Measurements from ENCODE around the gene DOK5.

Gene DOK5

GRCh38 chr20:54623991-54624569, 148.7 kb downstream of the DOK5 start:
- no CpG with 5 or more reads among the region's 5 CpGs for WGBS, 2 donors (ENCODE audit: extremely low coverage in 2 of 2, insufficient read length in 2 of 2, insufficient replicate concordance in 1 of 2)
- Histone ChIP-seq H3K4me3 (ENCODE audit: low read length in 2 of 2) (no peak overlapping the region), H2BK5ac (ENCODE audit: low read length) (no peak overlapping the region), H3K4me1 (ENCODE audit: control insufficient read depth in 2 of 2, insufficient read depth in 1 of 2, low read depth in 1 of 2, low read length in 2 of 2) (peaks cover 17 to 22% of the 10 kb centered on the region in 2 donors), H3K27me3 (ENCODE audit: control insufficient read depth in 3 of 3, insufficient read depth in 3 of 3, low read depth in 1 of 3, low read length in 3 of 3) (no peaks in the 10 kb centered on the region), H3K9me3 (replicated peaks in 1 of 2; ENCODE audit: control insufficient read depth in 2 of 2, insufficient read depth in 1 of 2, low read depth in 1 of 2, low read length in 2 of 2) (peaks cover 0 to 3% of the 10 kb centered on the region in 2 donors), H3K4me2 (ENCODE audit: insufficient read depth, low read length, poor library complexity, severe bottlenecking) (no peak overlapping the region), H2BK12ac (ENCODE audit: low read length) (no peak overlapping the region), H2BK120ac (ENCODE audit: low read depth, low read length) (no peak overlapping the region), H2BK15ac (ENCODE audit: low read length) (no peak overlapping the region), H2AFZ (ENCODE audit: low read length) (no peak overlapping the region), H3K9ac (ENCODE audit: low read depth, low read length, poor library complexity) (no peak overlapping the region), H3K27ac (replicated peaks; ENCODE audit: low read length) (no peak overlapping the region), H3K18ac (ENCODE audit: low read length) (no peak overlapping the region), H3K79me1 (ENCODE audit: low read depth, low read length) (no peaks in the 10 kb centered on the region), H4K91ac (ENCODE audit: low read depth, low read length, poor library complexity) (no peak overlapping the region), H4K8ac (ENCODE audit: low read depth, low read length) (no peak overlapping the region), H3K36me3 (replicated peaks in 1 of 2; ENCODE audit: control insufficient read depth in 2 of 2, insufficient read depth in 2 of 2, low read length in 2 of 2) (no peaks in the 10 kb centered on the region), H3K4ac (ENCODE audit: low read length) (no peak overlapping the region), H2AK5ac (ENCODE audit: low read depth, low read length) (no peak overlapping the region), H3K14ac (ENCODE audit: low read length) (no peak overlapping the region), H3K23ac (ENCODE audit: low read depth, low read length, poor library complexity) (no peak overlapping the region)
- DNase-seq (ENCODE audit: low spot score), result no peak

- WGBS, 2 donors (ENCODE audit: extremely low coverage in 2 of 2, insufficient read length in 2 of 2, insufficient replicate concordance in 1 of 2), result no CpG with 5 or more reads among the region's 7 CpGs
- Histone ChIP-seq H3K18ac (ENCODE audit: low read length) (peak overlapping the region; percentile 35), H2AFZ (ENCODE audit: low read length) (peak overlapping the region; percentile 74), H3K9me3 (replicated peaks in 1 of 2; ENCODE audit: control insufficient read depth in 2 of 2, insufficient read depth in 1 of 2, low read depth in 1 of 2, low read length in 2 of 2) (peaks cover 0 to 3% of the 10 kb centered on the region in 2 donors), H3K4me3 (ENCODE audit: low read length in 2 of 2) (no peak overlapping the region), H3K79me1 (ENCODE audit: low read depth, low read length) (no peaks in the 10 kb centered on the region), H3K4me1 (ENCODE audit: control insufficient read depth in 2 of 2, insufficient read depth in 1 of 2, low read depth in 1 of 2, low read length in 2 of 2) (peaks cover 15 to 22% of the 10 kb centered on the region in 2 donors), H3K27ac (replicated peaks; ENCODE audit: low read length) (no peak overlapping the region), H4K91ac (ENCODE audit: low read depth, low read length, poor library complexity) (no peak overlapping the region), H2BK12ac (ENCODE audit: low read length) (no peak overlapping the region), H4K8ac (ENCODE audit: low read depth, low read length) (no peak overlapping the region), H2BK15ac (ENCODE audit: low read length) (no peak overlapping the region), H3K23ac (ENCODE audit: low read depth, low read length, poor library complexity) (no peak overlapping the region), H2BK120ac (ENCODE audit: low read depth, low read length) (no peak overlapping the region), H3K4me2 (ENCODE audit: insufficient read depth, low read length, poor library complexity, severe bottlenecking) (no peak overlapping the region), H3K36me3 (replicated peaks in 1 of 2; ENCODE audit: control insufficient read depth in 2 of 2, insufficient read depth in 2 of 2, low read length in 2 of 2) (no peaks in the 10 kb centered on the region), H2BK5ac (ENCODE audit: low read length) (no peak overlapping the region), H3K14ac (ENCODE audit: low read length) (no peak overlapping the region), H3K27me3 (ENCODE audit: control insufficient read depth in 3 of 3, insufficient read depth in 3 of 3, low read depth in 1 of 3, low read length in 3 of 3) (no peaks in the 10 kb centered on the region), H2AK5ac (ENCODE audit: low read depth, low read length) (no peak overlapping the region), H3K4ac (ENCODE audit: low read length) (no peak overlapping the region), H3K9ac (ENCODE audit: low read depth, low read length, poor library complexity) (no peak overlapping the region)
- no peak for DNase-seq (ENCODE audit: low spot score)
Measured at GRCh38 chr20:54624706-54625390, 149.5 kb downstream of the DOK5 start.

GRCh38 chr20:54625497-54625896, 150.1 kb downstream of the DOK5 start:
- Histone ChIP-seq H2BK5ac (ENCODE audit: low read length) (no peak overlapping the region), H3K4me3 (ENCODE audit: low read length in 2 of 2) (no peak overlapping the region), H2AK5ac (ENCODE audit: low read depth, low read length) (no peak overlapping the region), H3K27ac (replicated peaks; ENCODE audit: low read length) (no peak overlapping the region), H3K79me1 (ENCODE audit: low read depth, low read length) (no peaks in the 10 kb centered on the region), H2BK15ac (ENCODE audit: low read length) (no peak overlapping the region), H2BK120ac (ENCODE audit: low read depth, low read length) (no peak overlapping the region), H4K8ac (ENCODE audit: low read depth, low read length) (no peak overlapping the region), H3K27me3 (ENCODE audit: control insufficient read depth in 3 of 3, insufficient read depth in 3 of 3, low read depth in 1 of 3, low read length in 3 of 3) (no peaks in the 10 kb centered on the region), H2BK12ac (ENCODE audit: low read length) (no peak overlapping the region), H3K4me1 (ENCODE audit: control insufficient read depth in 2 of 2, insufficient read depth in 1 of 2, low read depth in 1 of 2, low read length in 2 of 2) (peaks cover 15 to 22% of the 10 kb centered on the region in 2 donors), H3K18ac (ENCODE audit: low read length) (no peak overlapping the region), H3K4ac (ENCODE audit: low read length) (no peak overlapping the region), H2AFZ (ENCODE audit: low read length) (no peak overlapping the region), H3K36me3 (replicated peaks in 1 of 2; ENCODE audit: control insufficient read depth in 2 of 2, insufficient read depth in 2 of 2, low read length in 2 of 2) (no peaks in the 10 kb centered on the region), H3K14ac (ENCODE audit: low read length) (no peak overlapping the region), H3K4me2 (ENCODE audit: insufficient read depth, low read length, poor library complexity, severe bottlenecking) (no peak overlapping the region), H3K23ac (ENCODE audit: low read depth, low read length, poor library complexity) (no peak overlapping the region), H3K9me3 (replicated peaks in 1 of 2; ENCODE audit: control insufficient read depth in 2 of 2, insufficient read depth in 1 of 2, low read depth in 1 of 2, low read length in 2 of 2) (peaks cover 0 to 3% of the 10 kb centered on the region in 2 donors), H3K9ac (ENCODE audit: low read depth, low read length, poor library complexity) (no peak overlapping the region), H4K91ac (ENCODE audit: low read depth, low read length, poor library complexity) (no peak overlapping the region)
- no CpG with 5 or more reads among the region's 1 CpG for WGBS, 2 donors (ENCODE audit: extremely low coverage in 2 of 2, insufficient read length in 2 of 2, insufficient replicate concordance in 1 of 2)
- no peak for DNase-seq (ENCODE audit: low spot score)

- no CpG with 5 or more reads among the region's 5 CpGs for WGBS, 2 donors (ENCODE audit: extremely low coverage in 2 of 2, insufficient read length in 2 of 2, insufficient replicate concordance in 1 of 2)
- H3K36me3 ChIP-seq (replicated peaks in 1 of 2; ENCODE audit: control insufficient read depth in 2 of 2, insufficient read depth in 2 of 2, low read length in 2 of 2), result no peaks in the 10 kb centered on the region
- no peak overlapping the region for H2AFZ ChIP-seq (ENCODE audit: low read length)
- H3K27ac ChIP-seq (replicated peaks; ENCODE audit: low read length), result no peak overlapping the region
- H3K4me1 ChIP-seq (ENCODE audit: control insufficient read depth in 2 of 2, insufficient read depth in 1 of 2, low read depth in 1 of 2, low read length in 2 of 2), result peaks cover 15 to 22% of the 10 kb centered on the region in 2 donors
- H2BK12ac ChIP-seq (ENCODE audit: low read length), result no peak overlapping the region
- no peaks in the 10 kb centered on the region for H3K79me1 ChIP-seq (ENCODE audit: low read depth, low read length)
- no peak overlapping the region for H2BK5ac ChIP-seq (ENCODE audit: low read length)
- no peak overlapping the region for H3K18ac ChIP-seq (ENCODE audit: low read length)
- H3K4me3 ChIP-seq (ENCODE audit: low read length in 2 of 2), result no peak overlapping the region
- H3K4me2 ChIP-seq (ENCODE audit: insufficient read depth, low read length, poor library complexity, severe bottlenecking), result no peak overlapping the region
- H2AK5ac ChIP-seq (ENCODE audit: low read depth, low read length), result no peak overlapping the region
- no peak overlapping the region for H2BK15ac ChIP-seq (ENCODE audit: low read length)
- H3K4ac ChIP-seq (ENCODE audit: low read length), result no peak overlapping the region
- no peak overlapping the region for H3K9ac ChIP-seq (ENCODE audit: low read depth, low read length, poor library complexity)
- H3K27me3 ChIP-seq (ENCODE audit: control insufficient read depth in 3 of 3, insufficient read depth in 3 of 3, low read depth in 1 of 3, low read length in 3 of 3), result no peaks in the 10 kb centered on the region
- H3K14ac ChIP-seq (ENCODE audit: low read length), result no peak overlapping the region
- H4K91ac ChIP-seq (ENCODE audit: low read depth, low read length, poor library complexity), result no peak overlapping the region
- H2BK120ac ChIP-seq (ENCODE audit: low read depth, low read length), result no peak overlapping the region
- peaks cover 0 to 3% of the 10 kb centered on the region in 2 donors for H3K9me3 ChIP-seq (replicated peaks in 1 of 2; ENCODE audit: control insufficient read depth in 2 of 2, insufficient read depth in 1 of 2, low read depth in 1 of 2, low read length in 2 of 2)
- DNase-seq (ENCODE audit: low spot score), result no peak
- H3K23ac ChIP-seq (ENCODE audit: low read depth, low read length, poor library complexity), result no peak overlapping the region
- H4K8ac ChIP-seq (ENCODE audit: low read depth, low read length), result no peak overlapping the region
Measured at GRCh38 chr20:54626126-54626525, 150.7 kb downstream of the DOK5 start.

All from neuronal stem cell (in vitro differentiated cells).